IMR-90 (cell line): ENCODE measurements around the gene YRDC. TPM values are rescaled to one million over a fixed set of nuclear protein-coding genes. Genes with fewer than 3 reads are reported as not detected.

Experiments
- ATAC-seq: fragments of 200-7000 bp; cut with Tn5 transposase; 2 replicates; pipeline ENCODE4 v1.9.1; 2020; ENCODE audit warnings: low read depth, mild to moderate bottlenecking, moderate library complexity
- BruUV-seq: library from RNA; stranded (reverse); fragments of 400-500 nt; replicated peaks from 2 replicates; lab custom pipeline; 2021; lab: Mats Ljungman, UMichigan
- CTCF ChIA-PET: fragments of 300-600 bp; formaldehyde crosslinking; extraction: SDS; loops from one replicate; lab custom pipeline; 2021; ENCODE audit warnings: antibody characterized with exemption; lab: Yijun Ruan, JAX
- POLR2A ChIA-PET: fragments of 300-600 bp; sonication (Branson Sonifier 250); formaldehyde crosslinking; loops from one replicate; lab custom pipeline; 2022; ENCODE audit warnings: antibody characterized with exemption; ENCODE audit not compliant: unreplicated experiment; lab: Charles Lee
- DNase-seq: peaks from one replicate; pipeline ENCODE4 v3.0.0; 2013
- H2AFZ ChIP-seq: replicated peaks from 2 replicates; pipeline ENCODE3; 2013; ENCODE audit warnings: low read length, mild to moderate bottlenecking; ENCODE audit not compliant: poor library complexity
- H2AK5ac ChIP-seq: 2 replicates; pipeline ENCODE4 v1.6.1; 2013; ENCODE audit warnings: low read depth, low read length, inconsistent platforms
- H2AK9ac ChIP-seq: replicated peaks from 2 replicates; pipeline ENCODE3; 2013; ENCODE audit warnings: mild to moderate bottlenecking, low read depth, low read length, moderate library complexity; ENCODE audit not compliant: poor library complexity
- H2BK120ac ChIP-seq: 2 replicates; pipeline ENCODE4 v1.6.1; 2013; ENCODE audit warnings: low read depth, low read length, inconsistent platforms
- H2BK15ac ChIP-seq: 3 replicates; pipeline ENCODE4 v1.6.1; 2013; ENCODE audit warnings: low read depth, low read length, inconsistent platforms
- H2BK20ac ChIP-seq: 2 replicates; pipeline ENCODE4 v1.6.1; 2013; ENCODE audit warnings: low read depth, mild to moderate bottlenecking, inconsistent platforms, low read length, moderate library complexity
- H2BK5ac ChIP-seq: 2 replicates; pipeline ENCODE4 v1.6.1; 2013; ENCODE audit warnings: mild to moderate bottlenecking, low read depth, low read length, inconsistent platforms; ENCODE audit not compliant: poor library complexity, severe bottlenecking
- H3K14ac ChIP-seq: replicated peaks from 2 replicates; pipeline ENCODE4 v1.6.1; 2013; ENCODE audit warnings: low read depth, low read length, inconsistent platforms
- H3K18ac ChIP-seq: 2 replicates; pipeline ENCODE4 v1.6.1; 2013; ENCODE audit warnings: low read depth, low read length, control low read depth
- H3K23ac ChIP-seq: 2 replicates; pipeline ENCODE4 v1.6.1; 2013; ENCODE audit warnings: low read depth, low read length, inconsistent platforms
- H3K27ac ChIP-seq: 2 replicates; pipeline ENCODE4 v1.5.1; 2013; ENCODE audit warnings: mild to moderate bottlenecking, control low read depth, low read length; ENCODE audit not compliant: insufficient read depth
- H3K27me3 ChIP-seq: 2 replicates; pipeline ENCODE4 v1.6.1; 2013; ENCODE audit warnings: low read length; ENCODE audit not compliant: control insufficient read depth, insufficient read depth
- H3K36me3 ChIP-seq: 2 replicates; pipeline ENCODE4 v1.6.1; 2013; ENCODE audit warnings: low read length, mixed read lengths; ENCODE audit not compliant: control insufficient read depth, insufficient read depth
- H3K4ac ChIP-seq: 2 replicates; pipeline ENCODE4 v1.6.1; 2013; ENCODE audit warnings: low read depth, low read length, inconsistent platforms
- H3K4me1 ChIP-seq: 2 replicates; pipeline ENCODE4 v1.6.1; 2013; ENCODE audit warnings: low read length, mixed read lengths; ENCODE audit not compliant: control insufficient read depth, insufficient read depth
- H3K4me2 ChIP-seq: 2 replicates; pipeline ENCODE4 v1.6.1; 2013; ENCODE audit warnings: low read depth, mild to moderate bottlenecking, control low read depth, low read length, moderate library complexity
- H3K4me3 ChIP-seq: 2 replicates; pipeline ENCODE4 v1.5.1; 2013; ENCODE audit warnings: low read depth, mild to moderate bottlenecking, control low read depth, low read length, moderate library complexity; ENCODE audit not compliant: insufficient read depth
- H3K56ac ChIP-seq: 2 replicates; pipeline ENCODE4 v1.6.1; 2013; ENCODE audit warnings: low read length, inconsistent platforms; ENCODE audit not compliant: insufficient read depth; ENCODE audit errors: extremely low read depth
- H3K79me1 ChIP-seq, 2 experiments: 2 replicates each; pipeline ENCODE4 v1.6.1; 2013; ENCODE audit warnings: low read length in 2 of 2, inconsistent platforms in 1 of 2, low read depth in 1 of 2
- H3K9ac ChIP-seq: 2 replicates; pipeline ENCODE4 v1.6.1; 2013; ENCODE audit warnings: low read depth, low read length, control low read depth
- H3K9me1 ChIP-seq: 2 replicates; pipeline ENCODE4 v1.6.1; 2013; ENCODE audit warnings: low read length, inconsistent platforms; ENCODE audit not compliant: insufficient read depth
- H3K9me3 ChIP-seq: 2 replicates; pipeline ENCODE4 v1.6.1; 2013; ENCODE audit warnings: low read length; ENCODE audit not compliant: control insufficient read depth, insufficient read depth
- H4K20me1 ChIP-seq: 2 replicates; pipeline ENCODE4 v1.6.1; 2013; ENCODE audit warnings: low read length, inconsistent platforms; ENCODE audit not compliant: insufficient read depth
- H4K5ac ChIP-seq: 2 replicates; pipeline ENCODE4 v1.6.1; 2013; ENCODE audit warnings: mild to moderate bottlenecking, low read depth, low read length, control low read depth
- H4K8ac ChIP-seq, 2 experiments: 2 replicates each; pipeline ENCODE4 v1.6.1; 2013; ENCODE audit warnings: low read depth in 2 of 2, low read length in 2 of 2, control low read depth in 1 of 2, inconsistent platforms in 1 of 2
- H4K91ac ChIP-seq: 2 replicates; pipeline ENCODE4 v1.6.1; 2013; ENCODE audit warnings: low read depth, low read length, inconsistent platforms; ENCODE audit not compliant: insufficient read depth
- FOS ChIP-seq: fragments of 150-350 bp; IDR thresholded peaks from 2 replicates; pipeline ENCODE4 v1.6.1; 2016; ENCODE audit warnings: low read depth, low read length
- MAFK ChIP-seq: IDR thresholded peaks from 2 replicates; pipeline ENCODE4 v1.6.1; 2012; ENCODE audit warnings: low read depth, low read length, improper control_type of control experiment
- WGBS, 2 experiments: methylation state at CpG; one replicate each; pipeline versions ENCODE4 v1.1.5 to v1.1.7; 2013; ENCODE audit warnings: missing lambda C conversion rate in 2 of 2; ENCODE audit not compliant: insufficient read length in 1 of 2; ENCODE audit errors: extremely low coverage in 2 of 2; 5-methylcytosine and 5-hydroxymethylcytosine counted together
- dilution Hi-C: fragments of 300-500 bp; cut with HindIII; formaldehyde crosslinking; loops from one replicate; pipeline ENCODE4 v1.14.3; 2018; ENCODE audit warnings: low sequenced_read_pairs; ENCODE audit not compliant: unreplicated experiment
- in situ Hi-C: fragments of 300-500 bp; cut with MboI; formaldehyde crosslinking; loops from 3 replicates; pipeline ENCODE4 v1.14.3; 2019; ENCODE audit warnings: low sequenced_read_pairs, inconsistent platforms, mixed read lengths
- intact Hi-C: fragments of 100-400 bp; cut with micrococcal nuclease; formaldehyde crosslinking; loops from 2 replicates; pipeline ENCODE4 v1.10.0; 2022
- polyA plus RNA-seq, 3 experiments: library from polyadenylated mRNA; depleted of rRNA; stranded (reverse); fragments of >200 nt; gene quantifications; 2 replicates each; pipeline ENCODE4 v1.2.3, GENCODE V29; 2012; ENCODE audit warnings: low replicate concordance in 1 of 3
- total RNA-seq: library from RNA; depleted of rRNA; stranded (reverse); fragments of >200 nt; gene quantifications from 2 replicates; pipeline ENCODE4 v1.2.3, GENCODE V29; 2012

Gene YRDC
- total and polyA plus RNA-seq, 2 of the 4 experiments (the other 2 are of a cell fraction): 21.0 to 21.7 TPM

GRCh38 chr1:37831109-37831508 lies 23.1 kb upstream of the YRDC start:
- H2AK5ac ChIP-seq: no peak overlapping the region
- H2BK15ac ChIP-seq: no peak overlapping the region
- no peak overlapping the region for H3K23ac ChIP-seq
- ChIA-PET POLR2A (no interaction called here), CTCF (no interaction called here)
- H4K8ac ChIP-seq: no peak overlapping the region
- H4K5ac ChIP-seq: no peak overlapping the region
- H3K4ac ChIP-seq: no peak overlapping the region
- H3K4me1 ChIP-seq: peaks cover under 1% of the 10 kb centered on the region; the same call in 1 of the 2 replicates
- H3K79me1 ChIP-seq: peaks cover 0 to 6% of the 10 kb centered on the region in 2 experiments; a peak in 1 of 4 replicates
- H3K36me3 ChIP-seq: peaks cover 37% of the 10 kb centered on the region
- BruUV-seq: no TSS peak
- H4K91ac ChIP-seq: no peak overlapping the region
- in situ Hi-C loops (no loop called here), dilution Hi-C loops (no loop called here), intact Hi-C loops (no loop called here)
- no peaks in the 10 kb centered on the region for H3K27me3 ChIP-seq
- H3K4me2 ChIP-seq: no peak overlapping the region
- no peaks in the 10 kb centered on the region for H3K9me1 ChIP-seq
- H2AFZ ChIP-seq: no peak overlapping the region
- no peak overlapping the region for H2BK20ac ChIP-seq
- H3K9ac ChIP-seq: no peak overlapping the region
- H2BK120ac ChIP-seq: no peak overlapping the region
- H4K20me1 ChIP-seq: no peaks in the 10 kb centered on the region
- no peak overlapping the region for H2AK9ac ChIP-seq
- H3K9me3 ChIP-seq: no peaks in the 10 kb centered on the region
- ATAC-seq (no peak), DNase-seq (no peak)
- H3K14ac ChIP-seq: no peak overlapping the region
- no peak overlapping the region for H3K18ac ChIP-seq
- peak; percentile 73 for TF ChIP-seq MAFK
- no peak for TF ChIP-seq FOS
- WGBS, 2 experiments: no CpG with 5 or more reads among the region's 4 CpGs
- H2BK5ac ChIP-seq: no peak overlapping the region
- H3K27ac ChIP-seq: no peak overlapping the region
- H3K56ac ChIP-seq: no peak overlapping the region
- no peak overlapping the region for H3K4me3 ChIP-seq
